A673 (cell line): ENCODE results near the gene CLDN20.

Experiments used
- EZH2 ChIP-seq: fragments of 200-600 bp; sonication (generic); IDR thresholded peaks from 2 replicates; pipeline ENCODE4 v1.6.1; 2017; ENCODE audit warnings: borderline replicate concordance, low read depth, mild to moderate bottlenecking, mixed read lengths, antibody characterized with exemption, low read length; ENCODE audit not compliant: poor library complexity, severe bottlenecking
- TF ChIP-seq, protein P1 (sequence below): fragments of 300-800, 200-600 bp; sonication (generic); conservative IDR thresholded peaks from 2 replicates; pipeline ENCODE4 v1.5.1; 2017; ENCODE audit warnings: low read depth, mild to moderate bottlenecking, antibody characterized with exemption, low read length, moderate library complexity, mixed read lengths

DNA sequence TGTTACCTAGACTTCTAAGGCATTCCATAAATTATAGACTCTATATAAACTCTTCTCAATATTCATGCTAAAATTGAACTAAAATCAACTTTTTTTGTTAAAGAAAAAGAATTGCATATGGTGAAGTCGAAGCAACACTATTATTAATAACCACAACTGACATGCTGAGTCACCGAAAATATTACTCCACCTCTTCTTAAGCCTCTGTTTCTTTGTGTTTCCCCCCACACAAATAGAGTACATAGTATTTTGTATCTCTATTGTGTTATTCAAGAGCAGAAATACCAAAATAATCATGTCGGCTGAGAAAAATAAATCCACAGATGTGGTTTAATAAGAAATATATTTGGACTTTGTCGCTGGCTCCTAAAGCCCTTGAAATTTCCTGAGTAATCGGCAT lies 26.7 kb downstream of the CLDN20 start:
- TF ChIP-seq, protein P1, sequence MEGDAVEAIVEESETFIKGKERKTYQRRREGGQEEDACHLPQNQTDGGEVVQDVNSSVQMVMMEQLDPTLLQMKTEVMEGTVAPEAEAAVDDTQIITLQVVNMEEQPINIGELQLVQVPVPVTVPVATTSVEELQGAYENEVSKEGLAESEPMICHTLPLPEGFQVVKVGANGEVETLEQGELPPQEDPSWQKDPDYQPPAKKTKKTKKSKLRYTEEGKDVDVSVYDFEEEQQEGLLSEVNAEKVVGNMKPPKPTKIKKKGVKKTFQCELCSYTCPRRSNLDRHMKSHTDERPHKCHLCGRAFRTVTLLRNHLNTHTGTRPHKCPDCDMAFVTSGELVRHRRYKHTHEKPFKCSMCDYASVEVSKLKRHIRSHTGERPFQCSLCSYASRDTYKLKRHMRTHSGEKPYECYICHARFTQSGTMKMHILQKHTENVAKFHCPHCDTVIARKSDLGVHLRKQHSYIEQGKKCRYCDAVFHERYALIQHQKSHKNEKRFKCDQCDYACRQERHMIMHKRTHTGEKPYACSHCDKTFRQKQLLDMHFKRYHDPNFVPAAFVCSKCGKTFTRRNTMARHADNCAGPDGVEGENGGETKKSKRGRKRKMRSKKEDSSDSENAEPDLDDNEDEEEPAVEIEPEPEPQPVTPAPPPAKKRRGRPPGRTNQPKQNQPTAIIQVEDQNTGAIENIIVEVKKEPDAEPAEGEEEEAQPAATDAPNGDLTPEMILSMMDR = no peak
- TF ChIP-seq EZH2 = no peak
